Hippocampal formation (tissue), 2 donors: ENCODE results near the gene AGXT2.
"Not testable (repeated sequence)": the region's sequence is repeated elsewhere in the genome, so short reads cannot be mapped to it uniquely, and the experiment has no call there.

Experiments
- DNase-seq, 2 donors: peaks; one replicate each; lab custom pipeline; 2025; lab: John Stamatoyannopoulos, UW

The AGXT2 gene

GRCh38 chr5:35052838-35053237, 5.1 kb upstream of the AGXT2 start:
- no peak for DNase-seq

GRCh38 chr5:35050541-35051126, 2.9 kb upstream of the AGXT2 start:
- no peak for DNase-seq

- no peak for DNase-seq
These were observed 1.2 kb upstream of the AGXT2 start for GRCh38 chr5:35048910-35049309.

- no peak for DNase-seq
These were observed 975 bp downstream of the AGXT2 start for GRCh38 chr5:35046774-35047173.

DNA sequence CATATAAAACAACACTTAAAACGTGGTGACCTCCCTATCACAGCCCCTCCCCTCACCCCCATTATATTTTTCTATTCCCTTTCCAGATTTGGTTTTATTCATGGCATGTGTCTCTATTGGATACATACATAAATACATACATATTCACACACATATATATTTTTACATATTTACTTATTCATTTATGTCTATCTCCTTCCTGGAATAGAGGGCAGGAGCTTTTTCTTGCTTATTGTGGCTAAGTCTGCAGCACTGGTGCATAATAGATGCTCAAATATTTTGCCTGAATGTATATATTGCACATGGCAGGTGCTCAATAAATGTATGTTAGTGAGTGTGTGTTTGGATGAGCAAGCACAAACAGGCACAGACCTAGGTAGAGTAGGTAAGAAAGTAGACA, 2.5 kb downstream of the AGXT2 start:
- DNase-seq: no peak

GRCh38 chr5:35044649-35045048, 3.1 kb downstream of the AGXT2 start:
- DNase-seq: no peak

DNA sequence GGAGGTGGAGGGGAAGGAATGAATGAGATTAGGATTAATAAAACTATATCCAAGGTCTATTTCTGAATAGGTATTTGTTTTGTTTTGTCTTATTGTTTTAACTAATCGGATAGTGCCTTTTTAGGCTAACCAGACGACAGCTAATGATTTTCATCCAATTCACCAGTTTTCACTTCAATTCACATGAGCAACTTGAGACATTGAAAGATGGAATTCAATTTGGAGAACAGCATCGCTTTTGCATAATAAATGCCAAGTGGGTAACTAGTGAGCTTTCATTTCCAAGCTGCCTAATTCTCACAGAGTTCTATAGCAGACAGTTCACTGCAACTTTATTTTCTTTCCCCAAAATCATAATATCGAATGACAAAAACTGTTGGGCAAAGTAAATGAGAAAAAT, 5.0 kb downstream of the AGXT2 start:
- DNase-seq: no peak

DNA sequence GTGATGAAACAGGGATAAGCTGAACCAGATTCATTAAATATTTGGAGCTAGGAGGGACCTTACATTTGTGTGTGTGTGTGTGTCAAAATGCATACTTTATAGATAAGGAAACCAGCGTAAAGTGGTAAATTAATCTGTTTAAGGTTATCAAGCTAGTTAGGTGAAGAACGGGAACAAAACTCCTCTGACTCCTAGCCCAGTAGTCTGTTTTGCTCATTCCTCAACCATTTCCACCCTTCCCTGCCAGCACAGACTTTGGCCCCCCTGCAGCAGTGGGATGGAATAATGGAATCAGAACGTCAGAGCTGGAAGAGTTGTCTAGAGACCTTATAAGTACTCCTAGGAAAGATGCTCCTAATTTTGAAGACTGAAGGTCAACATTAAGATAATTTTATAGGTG, 6.5 kb downstream of the AGXT2 start:
- no peak for DNase-seq

DNA sequence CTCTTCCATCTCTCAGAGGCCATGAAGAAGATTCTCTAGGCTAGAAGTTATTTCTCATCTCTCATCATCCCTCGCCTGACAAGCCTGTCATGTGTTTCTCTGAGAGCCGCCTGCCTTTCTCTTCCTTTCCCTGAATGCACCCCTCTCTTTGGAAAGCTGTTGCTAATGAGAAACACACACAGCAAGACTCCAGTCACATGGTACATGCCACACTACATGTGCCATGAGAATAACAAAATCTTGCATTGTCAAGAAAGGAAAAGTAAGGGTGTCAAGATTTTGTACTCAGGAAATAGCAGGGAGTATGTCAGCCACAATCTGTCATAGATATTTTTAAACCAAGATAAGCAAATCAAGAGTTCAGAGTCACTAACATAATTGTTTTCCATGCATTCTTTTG, 8.9 kb downstream of the AGXT2 start:
- DNase-seq: no peak

DNA sequence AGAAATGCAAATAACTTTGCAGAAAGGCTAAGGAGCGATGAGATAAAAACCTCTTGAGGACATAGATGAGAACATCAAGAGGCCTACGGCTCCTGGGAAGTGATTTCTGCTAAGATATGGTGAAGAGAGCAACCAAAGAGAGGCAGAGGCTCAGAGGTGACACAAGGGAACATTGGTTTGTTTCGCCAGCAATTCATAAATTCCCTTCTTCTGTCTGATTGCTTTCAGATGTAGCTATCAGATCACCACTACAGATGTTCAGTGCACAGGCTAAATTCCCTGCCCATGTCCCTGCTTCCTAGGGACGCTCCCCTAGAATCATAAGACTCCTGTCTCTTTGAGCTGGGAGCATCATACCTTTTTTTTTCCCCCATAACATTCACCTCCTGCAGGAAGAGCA, 11.2 kb downstream of the AGXT2 start:
- DNase-seq: no peak

DNA sequence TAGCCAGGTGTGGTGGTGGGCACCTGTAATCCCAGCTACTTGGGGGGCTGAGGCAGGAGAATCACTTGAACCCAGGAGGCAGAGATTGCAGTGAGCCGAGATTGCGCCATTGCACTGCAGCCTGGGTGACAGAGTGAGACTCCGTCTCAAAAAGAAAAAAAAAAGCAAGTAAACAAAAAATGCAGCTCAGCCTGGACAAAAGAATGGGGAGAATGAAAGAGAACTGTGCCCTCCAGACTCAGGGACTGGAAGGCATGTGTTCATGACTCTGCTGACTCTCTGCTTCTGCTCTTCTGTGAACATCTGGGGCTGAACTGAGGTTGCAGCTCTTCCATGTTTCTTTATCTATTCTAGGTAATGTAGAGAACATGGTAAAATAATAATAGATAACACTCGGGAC, 11.8 kb downstream of the AGXT2 start:
- not testable (repeated sequence) for DNase-seq

GRCh38 chr5:35035271-35035670, 12.5 kb downstream of the AGXT2 start:
- no peak for DNase-seq

- DNase-seq: no peak
These were observed 15.4 kb downstream of the AGXT2 start for GRCh38 chr5:35032356-35032755.

DNA sequence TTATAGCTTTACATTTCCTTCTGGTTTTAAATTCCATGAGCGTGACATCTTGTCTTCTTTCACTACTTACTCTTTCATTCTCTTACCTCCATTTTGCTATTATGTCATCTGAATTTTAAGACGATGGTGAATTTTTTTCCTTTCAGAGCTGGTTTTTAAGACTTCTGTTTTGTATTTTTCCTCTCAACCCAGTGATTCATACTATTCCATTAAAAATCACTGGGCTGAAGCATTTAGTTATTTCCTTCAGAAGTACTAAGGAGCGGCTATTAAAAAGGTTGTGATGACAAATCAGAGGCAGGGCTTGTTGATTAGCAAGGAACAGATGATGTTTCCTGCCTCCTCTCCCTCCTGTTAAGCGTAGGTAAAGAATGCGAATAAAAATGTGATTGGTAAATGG, 16.5 kb downstream of the AGXT2 start:
- no peak for DNase-seq

DNA sequence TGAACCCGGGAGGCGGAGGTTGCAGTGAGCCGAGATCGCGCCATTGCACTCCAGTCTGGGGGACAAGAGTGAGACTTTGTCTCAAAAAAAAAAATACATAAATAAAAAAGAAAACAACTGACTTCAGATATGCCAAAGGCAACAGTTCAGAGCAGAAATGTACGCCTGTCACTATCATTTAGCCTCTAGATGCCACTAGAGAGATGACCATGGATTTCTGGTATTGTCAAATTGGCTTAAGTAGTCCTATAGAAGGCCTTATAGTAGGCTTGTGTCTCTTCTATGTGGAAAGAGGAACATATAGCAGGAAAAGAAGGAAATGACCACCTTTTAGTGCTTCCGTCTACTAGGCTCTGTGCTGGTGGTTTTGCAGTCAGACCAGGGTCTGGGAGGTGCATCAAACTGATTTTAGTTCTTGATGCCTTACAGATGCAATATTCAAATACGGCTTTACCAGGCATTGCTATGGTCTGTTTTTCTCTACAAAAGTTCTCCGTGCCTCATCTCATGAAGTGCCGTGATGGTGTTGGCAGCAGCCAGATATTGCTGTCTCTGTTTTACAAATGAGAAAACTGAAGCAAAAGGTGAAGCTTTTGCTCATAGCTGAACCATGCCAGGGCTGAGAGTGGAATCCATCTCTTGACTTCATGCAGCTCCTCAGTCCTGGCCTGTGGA, 17.2 kb downstream of the AGXT2 start:
- no peak for DNase-seq

GRCh38 chr5:35029333-35029732, 18.4 kb downstream of the AGXT2 start:
- DNase-seq: no peak

DNA sequence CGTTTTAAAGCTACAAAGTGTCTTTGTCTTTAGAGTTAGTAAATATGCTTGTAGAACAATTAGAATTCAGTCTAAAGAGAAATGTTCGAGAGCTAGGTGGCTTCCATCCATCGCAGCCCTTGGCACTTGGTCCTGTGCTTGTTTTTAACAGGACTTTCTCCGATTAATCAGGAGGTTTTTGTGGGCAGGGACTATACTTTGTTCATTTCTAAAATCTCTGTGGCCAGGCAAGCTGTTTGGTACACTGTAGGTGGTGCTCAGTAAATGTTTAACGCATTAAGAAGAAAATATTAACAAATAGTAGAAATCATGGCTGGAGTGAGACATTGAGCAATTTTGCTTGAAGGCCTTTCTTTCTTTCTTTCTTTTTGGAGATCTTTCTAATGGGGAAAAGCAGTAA, 20.8 kb downstream of the AGXT2 start:
- no peak for DNase-seq

- no peak for DNase-seq
These were observed 21.4 kb downstream of the AGXT2 start for GRCh38 chr5:35026280-35026840.

DNA sequence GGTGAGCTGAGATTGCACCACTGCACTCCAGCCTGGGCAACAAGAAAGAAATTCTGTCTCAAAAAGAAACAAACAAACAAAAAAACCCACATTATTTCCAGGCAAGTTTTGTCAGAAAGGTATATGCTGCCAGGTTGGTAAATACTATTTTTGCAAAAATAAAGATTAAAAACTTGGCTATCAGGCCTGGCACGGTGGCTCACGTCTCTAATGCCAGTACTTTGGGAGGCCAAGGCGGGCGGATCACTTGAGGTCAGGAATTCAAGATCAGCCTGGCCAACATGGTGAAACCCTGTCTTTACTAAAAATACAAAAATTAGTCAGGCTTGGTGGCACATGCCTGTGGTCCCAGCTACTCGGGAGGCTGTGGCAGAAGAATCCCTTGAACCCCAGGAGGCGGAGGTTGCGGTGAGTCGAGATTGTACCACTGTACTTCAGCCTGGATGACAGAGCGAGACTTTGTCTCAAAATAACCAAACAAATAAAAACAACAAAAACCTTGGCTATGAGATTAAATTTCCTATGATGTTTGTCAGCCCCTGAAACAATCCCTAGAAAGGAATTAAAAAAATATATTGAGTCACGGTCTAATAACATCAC, 22.7 kb downstream of the AGXT2 start:
- DNase-seq: no peak

- DNase-seq: no peak
These were observed 24.2 kb downstream of the AGXT2 start for GRCh38 chr5:35023391-35024178.

GRCh38 chr5:35016174-35017051, 31.3 kb downstream of the AGXT2 start:
- DNase-seq: no peak

- no peak for DNase-seq
These were observed 32.7 kb downstream of the AGXT2 start for GRCh38 chr5:35015063-35015462.
